GM18868 (cell line): Measurements from ENCODE around the gene PRKD3.

Source experiments
- ATAC-seq: cut with Tn5 transposase; IDR thresholded peaks from one replicate; pipeline ENCODE4 v1.9.1; 2021; ENCODE audit warnings: mild to moderate bottlenecking, moderate library complexity; ENCODE audit not compliant: unreplicated experiment

PRKD3 gene

GRCh38 chr2:37343537-37344434 is 19.2 kb upstream of the PRKD3 start:
- ATAC-seq = no peak

- no peak for ATAC-seq
Measured at GRCh38 chr2:37342591-37343220, 18.1 kb upstream of the PRKD3 start.

GRCh38 chr2:37340637-37341036 is 16.0 kb upstream of the PRKD3 start:
- no peak for ATAC-seq

DNA sequence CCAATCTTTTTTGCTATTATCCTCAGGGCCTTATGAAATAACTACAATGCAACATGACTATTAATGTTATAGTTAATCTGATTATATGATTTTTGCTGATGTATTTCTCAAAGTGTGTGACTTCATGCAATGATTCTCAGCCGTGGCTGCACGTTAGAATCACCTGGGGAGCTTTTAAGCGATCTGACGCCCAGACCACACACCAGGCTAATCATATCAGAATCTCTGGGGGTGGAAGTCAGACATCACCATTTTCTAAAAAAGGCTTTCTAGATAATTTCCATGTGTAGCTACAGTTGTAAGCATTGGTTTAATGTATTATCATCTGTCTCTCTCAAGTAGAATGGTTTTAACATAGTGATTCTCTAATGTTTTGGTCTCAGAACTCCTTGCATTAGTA is 14.3 kb upstream of the PRKD3 start:
- no peak for ATAC-seq

GRCh38 chr2:37337620-37338280 is 13.1 kb upstream of the PRKD3 start:
- no peak for ATAC-seq

DNA sequence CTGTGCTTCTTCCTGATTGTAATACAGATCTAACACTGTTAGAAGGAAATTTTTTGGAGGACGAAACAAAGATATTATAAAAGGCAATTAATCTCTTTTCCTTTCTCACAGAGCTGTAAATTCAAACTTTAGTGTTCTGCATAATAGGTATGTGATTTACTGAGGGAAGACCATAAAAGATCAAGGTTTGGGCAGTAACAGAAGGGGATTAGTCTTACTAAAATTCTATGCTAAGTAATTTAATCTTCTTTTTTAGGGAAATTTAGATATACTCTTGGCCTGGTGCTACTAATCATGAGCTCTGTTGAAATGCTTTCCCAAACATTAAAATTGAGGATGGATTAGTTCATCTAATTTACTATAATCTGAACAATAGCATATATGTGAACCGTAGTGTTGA is 11.0 kb upstream of the PRKD3 start:
- no peak for ATAC-seq

DNA sequence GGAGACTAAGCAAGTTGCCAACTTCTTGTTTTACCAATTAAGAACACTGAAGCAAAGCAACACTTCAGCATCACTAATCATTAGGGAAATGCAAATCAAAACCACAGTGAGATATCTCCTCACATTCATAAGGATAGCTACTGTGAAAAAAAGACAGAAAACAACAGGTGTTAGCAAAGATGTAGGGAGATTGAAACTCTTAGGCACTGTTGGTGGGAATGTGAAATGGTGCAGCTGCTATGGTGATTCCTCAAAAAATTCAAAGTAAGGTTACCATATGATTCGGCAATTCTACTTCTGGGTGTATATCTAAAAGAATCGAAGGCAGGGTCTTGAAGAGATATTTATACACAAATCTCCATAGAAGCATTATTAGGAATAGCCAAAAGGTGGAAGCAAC is 8.6 kb upstream of the PRKD3 start:
- no peak for ATAC-seq

DNA sequence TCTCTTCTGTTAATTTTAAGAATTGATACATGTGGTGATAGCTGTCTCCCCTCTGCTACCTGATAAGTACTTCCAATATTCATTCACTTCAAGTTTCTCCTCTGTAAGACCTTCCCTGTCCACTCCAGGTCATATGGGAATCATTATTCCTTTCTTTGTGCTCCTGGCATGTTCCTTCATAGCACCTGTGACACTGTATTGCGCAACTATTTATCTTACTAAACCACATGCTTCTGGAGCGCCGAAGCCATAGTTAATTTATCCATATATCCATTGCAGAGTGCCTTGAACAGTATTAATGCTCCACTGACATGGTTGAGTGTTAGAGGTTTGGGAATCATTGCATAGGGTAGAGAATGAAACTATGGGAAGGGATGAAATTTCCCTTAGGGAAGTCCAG is 7.9 kb upstream of the PRKD3 start:
- no peak for ATAC-seq

DNA sequence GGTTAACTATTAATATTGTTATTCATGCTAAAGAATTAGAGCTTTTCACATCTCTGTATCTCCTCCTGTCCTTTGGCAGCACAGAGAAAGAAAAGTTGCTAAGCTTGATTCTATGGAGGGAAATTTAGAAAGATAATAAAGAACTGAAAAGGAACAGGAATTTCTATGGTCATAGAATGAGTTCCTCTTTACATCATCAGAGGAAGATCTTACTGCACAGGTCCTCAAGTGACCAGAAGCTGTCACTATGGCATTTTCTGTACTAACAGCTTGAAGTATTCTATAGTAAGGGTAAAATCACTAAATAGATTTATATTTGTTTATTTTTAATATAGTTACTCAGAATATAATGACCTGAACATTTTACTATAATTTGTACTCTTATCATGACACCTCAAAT is 6.0 kb upstream of the PRKD3 start:
- no peak for ATAC-seq

GRCh38 chr2:37326866-37327634 is 2.4 kb upstream of the PRKD3 start:
- no peak for ATAC-seq

- ATAC-seq = no peak
Measured at GRCh38 chr2:37326285-37326684, 1.7 kb upstream of the PRKD3 start.

- ATAC-seq = no peak
Measured at GRCh38 chr2:37325625-37326071, 1.0 kb upstream of the PRKD3 start.

DNA sequence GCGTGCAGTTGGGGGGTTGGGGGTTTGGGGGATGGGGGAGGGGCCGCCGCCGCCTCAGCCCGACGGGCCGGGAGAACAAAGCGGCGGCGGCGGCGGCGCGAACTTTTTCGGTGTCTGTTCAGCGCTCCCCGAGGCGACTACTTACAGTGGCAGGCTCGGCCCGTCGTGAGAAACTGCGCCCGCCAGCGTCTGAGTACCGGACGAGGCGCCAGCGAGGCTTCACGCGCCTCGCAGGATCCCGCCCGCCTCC is 172 bp downstream of the PRKD3 start:
- no peak for ATAC-seq

DNA sequence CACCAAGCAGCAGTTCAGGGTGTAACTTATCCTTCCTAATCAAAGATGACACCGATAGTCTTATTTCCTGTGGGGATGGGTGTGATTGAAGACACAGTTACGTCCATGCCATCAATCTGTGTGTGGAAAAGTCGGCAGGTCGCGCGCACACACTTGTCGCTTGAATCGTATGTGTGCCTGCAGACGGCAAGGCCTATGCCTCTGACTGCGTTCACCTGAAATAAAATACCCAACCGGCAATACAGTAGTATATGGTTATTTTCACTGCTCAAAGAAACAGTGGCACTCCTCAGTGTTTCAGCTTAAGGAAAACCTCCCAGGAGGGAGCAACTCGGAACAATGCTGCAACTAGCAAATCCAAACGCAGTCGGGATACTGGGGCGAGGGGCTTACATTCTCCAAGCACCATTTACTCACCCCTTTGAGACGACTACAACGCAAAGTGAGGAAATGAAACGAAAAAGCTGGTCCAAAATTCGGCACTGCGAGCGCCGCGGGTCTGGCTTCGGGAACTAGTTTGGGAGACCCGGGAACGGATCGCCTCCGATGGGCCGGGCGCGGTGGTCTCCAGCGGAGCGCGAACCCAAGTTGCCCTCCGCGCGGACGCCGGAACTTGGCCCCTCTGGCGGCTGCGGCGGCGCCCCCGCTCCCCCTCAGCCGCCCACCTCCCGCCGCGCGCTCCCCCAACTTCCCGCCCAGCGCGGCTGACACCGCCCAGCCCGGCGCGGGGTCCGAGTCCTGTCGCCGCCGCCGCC is 675 bp downstream of the PRKD3 start:
- ATAC-seq = peak; percentile 29

DNA sequence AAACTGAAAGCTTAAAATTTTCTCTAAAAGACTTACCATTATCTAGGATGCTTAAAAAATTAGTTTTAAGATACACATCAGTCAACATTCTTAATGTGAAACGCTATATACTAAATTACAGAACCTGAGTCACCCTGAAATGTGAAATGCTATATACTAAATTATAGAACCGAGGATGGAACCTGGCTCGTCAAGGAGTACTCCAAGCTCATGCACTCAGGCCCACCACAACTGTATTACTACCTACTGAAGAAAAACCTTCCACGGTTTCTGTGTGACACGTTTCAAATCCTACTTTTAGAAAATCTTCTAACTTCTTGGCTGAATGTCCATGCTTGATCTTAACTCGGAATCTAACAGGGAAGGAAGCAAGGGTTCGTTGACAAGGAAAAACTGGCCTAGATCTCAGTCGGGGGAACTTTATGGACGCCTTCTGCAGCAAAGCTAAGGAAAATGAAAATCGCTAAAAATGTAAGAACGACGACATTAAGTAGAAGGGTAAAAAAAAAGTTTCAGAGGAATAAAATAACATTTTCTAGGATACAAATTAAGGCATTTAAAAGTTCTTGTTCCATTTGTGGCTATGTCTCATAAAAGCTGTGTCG is 1.4 kb downstream of the PRKD3 start:
- ATAC-seq = no peak

GRCh38 chr2:37322368-37322767 is 2.3 kb downstream of the PRKD3 start:
- ATAC-seq = no peak

DNA sequence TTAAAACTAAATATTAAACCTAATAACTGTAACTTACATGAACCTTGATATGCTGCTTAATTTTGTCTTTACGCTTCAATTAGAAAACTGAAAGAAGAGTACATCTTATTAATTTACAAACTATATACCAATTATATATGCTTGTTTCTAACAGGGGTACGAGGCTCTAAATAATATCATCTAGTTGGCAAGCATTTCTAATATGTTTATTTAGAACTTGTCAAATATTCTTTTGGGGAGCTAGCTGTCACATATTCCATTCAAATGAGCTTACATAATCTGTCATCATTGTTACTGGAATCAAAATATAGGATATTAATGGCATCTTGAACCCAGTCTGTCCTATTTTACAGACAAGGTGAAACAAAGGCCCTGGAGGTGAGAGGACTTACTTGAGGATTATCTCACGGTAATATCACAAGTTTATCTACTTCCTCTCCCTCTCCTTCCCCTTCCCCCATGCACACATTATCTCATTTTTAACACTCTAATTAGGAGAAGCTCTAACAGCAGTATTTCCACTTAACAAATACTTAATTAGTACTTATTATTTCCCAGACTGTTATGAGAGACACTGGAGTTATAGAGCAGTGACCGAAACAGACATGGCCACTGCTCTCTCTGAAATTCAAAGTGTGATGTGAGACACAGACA is 3.5 kb downstream of the PRKD3 start:
- no peak for ATAC-seq

DNA sequence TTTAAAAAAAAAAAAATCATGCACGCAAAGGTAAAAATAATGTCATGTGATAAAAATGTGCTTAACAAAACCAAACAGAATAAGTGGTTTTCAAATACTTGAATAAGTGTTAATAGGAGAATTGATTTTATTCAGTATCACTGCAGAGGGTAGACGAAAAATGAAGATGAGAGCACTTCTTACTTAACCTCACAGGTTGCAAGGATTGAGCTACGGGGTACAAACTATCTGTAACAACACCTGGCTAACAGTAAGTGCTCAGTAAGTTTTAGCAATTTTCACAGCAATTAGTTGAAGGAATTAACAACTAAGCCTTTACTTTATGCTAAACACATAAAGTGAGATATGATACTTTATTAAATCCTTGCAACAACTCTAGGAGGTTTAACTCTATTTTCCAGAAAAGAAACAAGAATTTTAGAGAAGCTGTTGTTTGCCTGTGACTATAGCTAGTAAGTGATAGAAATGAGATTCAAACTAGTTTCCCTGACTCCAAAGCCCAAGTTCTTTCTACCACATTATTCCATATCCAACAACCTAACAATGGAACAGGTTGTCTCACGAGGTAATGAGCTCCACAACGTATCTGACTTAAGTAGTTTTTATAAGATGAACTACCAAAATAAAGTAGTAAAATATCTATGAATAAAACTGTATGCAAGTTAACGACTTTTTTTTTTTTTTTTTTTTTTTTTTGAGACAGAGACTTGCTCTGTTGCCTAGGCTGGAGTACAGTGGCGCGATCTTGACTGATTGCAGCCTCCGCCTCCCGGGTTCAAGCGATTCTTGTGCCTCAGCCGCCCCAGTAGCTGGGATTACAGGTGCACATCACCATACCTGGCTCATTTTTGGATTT is 4.7 kb downstream of the PRKD3 start:
- no peak for ATAC-seq

DNA sequence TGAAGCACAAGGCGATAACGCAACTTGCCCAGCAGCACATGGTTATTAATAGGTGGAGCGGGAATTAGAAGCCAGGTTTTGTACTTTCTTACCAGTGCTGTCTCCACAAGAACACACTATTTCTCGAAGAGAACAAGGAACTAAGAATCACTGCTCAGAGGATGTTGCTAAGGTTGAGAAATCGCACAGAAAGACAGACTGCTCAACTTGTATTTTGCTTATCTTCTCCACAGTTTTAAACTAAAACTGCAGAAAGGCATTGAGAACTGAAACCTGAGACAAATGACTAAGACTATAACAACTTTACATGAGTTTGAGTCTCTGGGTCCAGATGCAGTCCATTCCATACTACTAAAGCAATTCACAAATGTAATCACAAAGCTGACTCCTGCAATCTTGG is 6.2 kb downstream of the PRKD3 start:
- ATAC-seq = peak; percentile 79
